ENCODE measurements around the gene POMC.
"Not testable (repeated sequence)": the region's sequence is repeated elsewhere in the genome, so short reads cannot be mapped to it uniquely, and the experiment has no call there.

POMC gene

GRCh38 chr2:25176138-25176537, 7.8 kb upstream of the POMC start:
- no peak for DNase-seq

DNA sequence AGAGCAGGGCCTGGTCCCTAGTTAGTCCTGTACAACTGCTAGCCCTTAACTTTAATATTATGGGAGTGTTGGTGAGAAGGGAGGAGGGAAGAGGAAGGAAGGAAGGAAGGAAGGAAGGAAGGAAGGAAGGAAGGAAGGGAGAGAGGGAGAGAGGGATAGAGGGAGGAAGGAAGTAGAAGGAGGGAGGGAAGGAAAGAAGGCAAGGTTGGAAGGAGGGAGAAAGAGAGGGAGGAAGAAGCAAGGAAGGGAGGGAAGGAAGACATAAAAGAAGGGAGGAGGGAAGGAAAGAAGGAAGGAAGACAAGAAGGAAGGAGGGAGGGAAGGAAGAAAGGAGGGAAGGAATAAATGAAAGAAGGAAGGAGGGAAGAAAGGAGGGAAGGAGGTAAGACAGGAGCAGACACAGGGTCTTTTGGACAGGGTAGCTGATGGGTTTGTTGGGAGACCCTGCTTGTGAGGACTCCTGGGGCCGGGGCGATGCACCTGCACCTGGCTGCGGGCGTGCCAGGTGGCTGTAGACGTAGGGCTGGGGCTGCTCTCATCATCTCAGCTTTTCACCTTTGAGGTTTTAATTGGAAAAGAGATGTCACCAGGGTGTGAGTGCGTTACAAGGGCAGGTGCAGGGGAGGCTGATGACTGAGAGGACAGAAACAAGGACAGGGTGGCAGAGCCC, 5.9 kb upstream of the POMC start:
- no peak for DNase-seq

GRCh38 chr2:25173719-25174118, 5.3 kb upstream of the POMC start:
- DNase-seq: no peak

- no peak for DNase-seq
Measured at GRCh38 chr2:25170888-25171287, 2.5 kb upstream of the POMC start.

DNA sequence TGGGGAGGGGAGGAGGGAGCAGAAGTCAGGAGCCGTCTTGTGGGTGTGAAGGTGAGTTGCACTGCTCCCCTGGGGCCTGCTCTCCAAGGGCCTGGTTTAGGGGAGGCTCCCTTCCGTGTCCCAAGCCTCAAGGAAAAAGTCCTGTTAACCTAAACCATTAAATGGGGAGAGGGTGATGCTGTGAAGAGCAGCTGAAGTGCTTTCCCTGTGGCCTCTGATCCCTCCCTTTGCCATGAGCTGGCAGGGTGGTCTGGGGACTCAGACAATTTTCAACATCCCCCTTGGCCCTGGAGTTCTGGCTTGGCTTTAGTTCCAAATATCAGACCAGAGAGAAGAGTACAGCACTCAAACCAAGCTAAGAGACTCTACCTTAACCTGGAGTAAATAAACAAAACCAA, 692 bp upstream of the POMC start:
- DNase-seq: no peak

DNA sequence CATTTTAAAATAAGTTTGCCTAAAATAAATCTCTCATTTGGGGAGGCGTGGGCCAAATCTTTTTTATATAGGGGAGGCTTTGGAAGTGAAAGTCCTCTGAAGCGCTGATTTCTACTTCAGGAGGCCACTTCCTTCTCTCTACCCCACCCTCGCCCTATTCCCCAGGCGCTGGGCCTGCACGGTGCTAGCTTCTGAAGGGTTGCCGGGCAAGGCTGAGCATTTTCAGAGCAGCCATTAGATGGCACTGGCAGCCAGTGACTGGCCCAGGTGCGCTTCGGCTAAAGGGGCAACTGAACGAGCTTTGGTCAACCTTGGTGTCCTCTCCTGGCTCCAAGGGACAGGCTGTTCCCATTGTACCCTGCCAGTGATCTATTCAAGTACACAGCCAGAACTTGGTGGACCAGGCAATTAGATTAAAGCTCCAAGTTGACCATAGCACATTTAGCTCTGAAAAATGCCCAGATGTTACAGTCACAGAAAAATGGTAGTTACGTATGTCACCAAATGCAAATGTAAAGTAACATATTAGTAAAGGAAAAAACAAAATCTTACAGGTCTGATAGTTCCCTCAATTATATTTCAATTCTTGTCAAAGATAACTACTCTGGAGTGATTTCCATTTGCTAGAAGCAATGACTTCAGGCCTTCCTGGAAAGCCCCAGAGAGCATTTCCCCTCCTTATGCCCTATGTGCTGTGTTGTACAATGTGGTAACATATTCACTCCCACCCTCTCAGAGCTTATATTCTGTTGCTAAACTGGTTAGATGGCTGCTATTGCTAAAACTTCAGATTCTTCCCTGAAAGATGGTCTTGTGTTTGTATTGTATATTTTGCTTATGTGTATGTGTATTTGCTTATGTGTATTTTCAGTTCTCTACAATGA, 2.1 kb downstream of the POMC start:
- DNase-seq: no peak

DNA sequence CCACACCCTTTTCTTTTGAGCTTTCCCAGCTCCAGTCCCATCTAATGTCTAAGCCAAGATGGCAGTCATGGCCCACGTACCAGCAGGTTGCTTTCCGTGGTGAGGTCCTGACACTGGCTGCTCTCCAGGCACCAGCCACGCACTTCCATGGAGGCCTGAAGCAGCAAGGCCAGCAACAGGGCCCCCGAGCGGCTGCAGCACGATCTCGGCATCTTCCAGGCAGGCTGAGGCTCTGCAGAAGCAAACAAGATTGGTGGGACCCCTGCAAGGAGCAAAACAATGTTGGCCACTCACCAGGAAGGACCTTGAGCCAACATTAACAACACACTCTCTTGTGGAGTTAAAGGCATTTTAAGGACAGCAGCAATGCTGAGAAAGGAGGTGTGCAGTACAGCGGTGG, 3.8 kb downstream of the POMC start:
- no peak for DNase-seq

DNA sequence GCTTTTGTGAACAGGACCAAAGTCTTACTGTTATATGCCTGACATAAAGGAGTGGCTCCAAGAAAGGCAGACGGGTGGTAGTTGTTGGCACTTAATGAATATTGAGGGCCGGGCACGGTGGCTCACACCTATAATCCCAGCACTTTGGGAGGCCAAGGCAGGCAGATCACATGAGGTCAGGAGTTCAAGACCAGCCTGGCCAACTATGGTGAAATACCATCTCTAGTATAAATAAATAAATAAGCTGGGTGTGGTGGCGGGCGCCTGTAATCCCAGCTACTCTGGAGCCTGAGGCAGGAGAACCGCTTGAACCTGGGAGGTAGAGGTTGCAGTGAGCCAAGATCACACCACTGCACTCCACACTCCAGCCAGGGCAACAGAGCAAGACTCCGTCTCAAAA, 6.3 kb downstream of the POMC start:
- not testable (repeated sequence) for DNase-seq

GRCh38 chr2:25161055-25161781, 7.2 kb downstream of the POMC start:
- no peak for DNase-seq

DNA sequence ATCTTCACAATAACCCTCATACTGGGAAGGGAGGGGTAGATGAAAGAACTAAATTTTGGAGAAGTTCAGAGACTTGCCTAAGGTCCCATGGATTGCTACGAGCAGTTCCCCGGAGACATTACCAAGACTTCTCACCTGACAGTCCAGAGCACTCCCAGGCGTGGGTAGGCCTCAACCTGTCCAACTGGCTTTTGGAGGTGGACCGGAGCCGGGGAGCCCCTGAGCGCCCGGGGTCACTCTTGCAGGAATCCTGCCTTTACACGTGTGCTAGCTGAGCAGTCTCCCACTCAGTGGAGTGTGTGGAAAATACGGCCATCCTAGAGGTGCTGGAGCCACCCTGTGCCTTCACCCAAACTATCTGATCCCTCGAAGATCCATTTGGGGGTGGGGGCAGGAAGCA, 8.0 kb downstream of the POMC start:
- no peak for DNase-seq

DNA sequence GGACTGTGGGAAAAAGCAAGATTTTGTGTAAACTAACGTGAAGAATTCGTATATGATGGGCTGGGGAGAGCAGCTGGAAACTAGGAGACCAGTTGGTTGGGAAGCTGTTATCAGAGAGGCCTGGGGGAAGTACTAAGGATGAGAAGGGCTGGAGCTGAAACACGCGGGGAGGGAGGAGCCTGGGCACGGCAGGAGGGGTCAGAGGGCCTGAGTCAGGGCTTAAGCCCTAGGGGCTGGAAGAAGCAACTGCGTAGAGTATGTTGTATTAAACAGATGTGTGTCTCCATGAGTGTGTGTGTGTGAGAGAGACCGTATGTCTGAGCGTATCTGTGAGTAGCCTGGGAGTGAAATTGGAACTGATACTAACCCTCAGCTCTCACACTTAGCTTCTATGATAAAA, 8.4 kb downstream of the POMC start:
- no peak for DNase-seq

DNA sequence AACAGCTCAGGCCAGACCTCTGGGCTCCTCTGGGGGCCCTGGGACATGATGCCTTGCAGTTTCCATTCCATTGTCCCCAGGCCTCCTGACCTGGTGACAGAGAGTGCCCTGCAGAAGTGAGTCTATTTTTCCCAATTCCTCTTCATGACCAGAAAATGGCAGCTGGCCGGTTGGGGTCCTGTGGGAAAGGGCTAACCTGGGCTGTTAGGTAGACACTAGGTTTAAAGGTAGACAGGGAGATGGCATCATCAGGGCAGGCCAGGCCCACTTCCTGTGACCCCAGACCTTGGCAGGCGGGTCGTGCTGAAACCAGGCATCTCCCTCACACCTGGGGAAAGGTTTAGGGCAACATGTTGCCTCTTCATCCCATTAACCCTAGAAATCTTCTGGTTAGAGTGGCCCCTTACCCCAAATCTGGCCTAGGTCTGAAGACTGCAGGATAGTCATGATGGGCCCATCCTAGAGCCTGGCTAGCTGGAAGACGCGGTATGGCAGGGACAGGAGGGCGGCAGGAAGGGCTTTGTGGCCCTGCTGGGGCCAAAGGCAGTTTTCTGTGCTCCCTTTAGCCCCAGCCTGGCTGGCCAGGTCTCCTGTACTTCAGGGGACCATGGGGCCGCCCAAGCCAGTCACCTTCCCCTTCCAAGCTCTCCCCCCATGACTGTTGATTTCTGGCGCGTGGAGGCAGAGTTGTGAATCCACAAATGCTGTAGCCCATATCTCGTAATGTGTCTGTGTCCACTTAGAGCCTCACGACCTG, 10.1 kb downstream of the POMC start:
- no peak for DNase-seq

- no peak for DNase-seq
Measured at GRCh38 chr2:25155401-25155800, 13.0 kb downstream of the POMC start.

GRCh38 chr2:25151718-25152117, 16.7 kb downstream of the POMC start:
- no peak for DNase-seq

GRCh38 chr2:25150993-25151392, 17.4 kb downstream of the POMC start:
- not testable (repeated sequence) for DNase-seq

DNA sequence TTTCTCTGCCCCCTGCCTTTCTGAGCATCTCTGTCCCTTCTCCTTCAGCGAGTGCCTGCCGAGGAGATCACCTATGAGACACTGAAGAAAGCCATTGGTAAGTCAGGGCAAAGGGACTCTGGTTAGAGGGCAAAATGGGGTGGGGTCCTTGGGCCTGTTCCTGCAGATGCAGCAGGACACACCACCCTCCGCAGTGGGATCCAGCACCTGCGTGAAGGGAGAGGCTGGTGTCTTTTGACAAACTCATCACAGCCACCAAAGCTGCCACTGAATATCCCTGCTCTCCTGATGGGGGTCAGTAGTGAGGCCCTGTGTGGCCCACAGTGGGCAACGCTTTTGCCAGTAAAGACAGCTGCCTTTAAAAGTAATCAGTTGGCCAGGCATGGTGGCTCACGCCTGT, 18.7 kb downstream of the POMC start:
- no peak for DNase-seq

DNA sequence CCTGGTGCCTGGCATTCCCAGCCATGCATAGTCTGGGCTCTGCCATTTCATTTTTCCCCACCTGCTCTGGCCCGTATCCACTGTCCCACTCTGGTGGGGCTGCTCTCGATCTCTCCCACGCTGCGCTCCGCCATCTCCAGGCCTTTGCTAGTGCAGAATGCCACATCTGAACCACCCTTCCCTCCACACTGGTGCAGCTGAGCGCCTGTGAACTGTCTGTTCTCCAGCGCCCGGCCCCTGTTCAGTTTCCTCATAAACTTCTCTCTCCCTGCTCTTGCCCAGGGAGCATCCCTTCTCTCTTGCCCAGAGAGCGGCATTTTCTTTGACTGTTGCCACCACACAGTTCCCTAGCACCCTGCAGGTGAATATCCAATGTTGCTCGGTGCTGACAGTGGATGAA, 21.5 kb downstream of the POMC start:
- DNase-seq: no peak

- no peak for DNase-seq
Measured at GRCh38 chr2:25145803-25146202, 22.6 kb downstream of the POMC start.

DNA sequence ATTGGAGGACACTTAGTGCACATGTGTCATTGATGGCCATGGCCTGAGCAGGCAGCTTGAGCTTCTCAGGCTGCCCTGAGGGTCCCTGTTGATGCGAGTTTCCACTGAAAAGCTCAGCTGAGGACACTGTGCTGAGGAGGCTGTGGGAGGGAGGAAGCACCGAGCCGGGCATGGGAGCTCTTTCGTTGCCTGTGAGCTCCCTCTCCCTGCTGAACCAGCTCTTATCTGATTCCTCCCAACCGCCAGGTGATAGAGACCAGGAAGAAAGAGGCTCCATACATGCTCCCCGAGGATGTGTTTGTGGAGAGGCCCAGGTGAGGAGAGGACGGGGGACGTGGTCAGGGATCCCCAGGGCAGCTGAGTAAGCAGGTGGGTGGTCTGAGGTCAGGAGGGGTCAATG, 27.3 kb downstream of the POMC start:
- no peak for DNase-seq

GRCh38 chr2:25140535-25140934, 27.8 kb downstream of the POMC start:
- not testable (repeated sequence) for DNase-seq

DNA sequence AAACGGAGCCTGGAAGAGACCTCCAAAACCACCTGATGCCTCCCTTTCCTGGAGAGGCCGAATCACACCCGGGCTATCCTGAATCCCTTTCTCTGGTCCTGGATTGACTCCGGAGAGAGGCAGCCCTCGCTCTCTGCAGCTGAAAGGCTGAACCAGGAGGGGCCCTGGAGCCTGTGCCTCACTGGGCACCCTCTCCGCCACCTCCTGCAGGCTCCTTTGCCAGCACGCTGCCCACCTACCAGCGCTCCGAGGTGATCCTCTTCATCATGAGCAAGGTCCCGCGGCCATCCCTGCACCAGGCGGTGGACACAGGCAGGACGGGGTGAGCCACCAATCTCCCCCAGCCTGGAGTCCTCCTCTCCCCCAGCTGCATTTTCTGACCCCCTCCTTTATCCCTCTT, 35.7 kb downstream of the POMC start:
- no peak for DNase-seq

- no peak for DNase-seq
Measured at GRCh38 chr2:25132299-25132635, 36.1 kb downstream of the POMC start.

Measured in NCI-H1048 (cell line).